GM21825 (cell line): ENCODE measurements around the gene TBCEL.

Experiments
- ATAC-seq: cut with Tn5 transposase; IDR thresholded peaks from one replicate; pipeline ENCODE4 v1.9.1; 2021; ENCODE audit warnings: mild to moderate bottlenecking, moderate library complexity; ENCODE audit not compliant: unreplicated experiment

The TBCEL gene

GRCh38 chr11:121134741-121135312 lies 110.9 kb downstream of the TBCEL start:
- ATAC-seq: no peak

- no peak for ATAC-seq
These were observed 113.1 kb downstream of the TBCEL start for GRCh38 chr11:121137005-121137404.

GRCh38 chr11:121138259-121138658 lies 114.4 kb downstream of the TBCEL start:
- no peak for ATAC-seq

- no peak for ATAC-seq
These were observed 116.5 kb downstream of the TBCEL start for GRCh38 chr11:121140369-121140768.
